ENCODE results near the gene RASSF8.

The RASSF8 gene

DNA sequence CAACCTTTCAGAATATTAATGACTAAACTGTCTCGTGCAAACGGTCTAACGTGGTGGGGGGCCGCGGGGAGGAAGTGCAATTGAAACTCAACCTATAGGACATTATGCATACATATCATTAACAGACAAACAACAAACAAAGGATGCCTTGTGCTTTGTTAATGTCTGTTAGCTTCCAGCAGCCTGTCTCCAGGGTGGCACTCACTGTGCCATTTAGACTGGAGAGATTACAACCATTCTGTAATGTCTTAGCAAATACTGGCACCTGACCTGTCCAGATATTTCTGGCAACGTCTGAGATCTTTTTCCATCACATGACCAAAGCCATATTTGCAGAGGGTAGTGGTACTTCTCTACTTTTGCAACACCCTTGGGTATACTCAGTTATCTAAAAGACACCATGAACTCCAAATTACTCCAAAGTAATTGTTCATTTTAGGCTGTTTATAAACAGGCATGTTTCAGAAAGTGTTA is 154.7 kb downstream of the RASSF8 start:
- no peak overlapping the region for H3K4me3 ChIP-seq (ENCODE audit: insufficient read depth, low read length, poor library complexity, severe bottlenecking)
- no peaks in the 10 kb centered on the region for H3K27me3 ChIP-seq (ENCODE audit: low read length)
- H3K4me2 ChIP-seq (ENCODE audit: low read depth, low read length, poor library complexity, severe bottlenecking) = peak overlapping the region; percentile 61
- no peaks in the 10 kb centered on the region for H3K79me2 ChIP-seq (ENCODE audit: insufficient read depth, low read length)
- H3K36me3 ChIP-seq (ENCODE audit: low read length) = no peaks in the 10 kb centered on the region
- no peak overlapping the region for H3K27ac ChIP-seq (ENCODE audit: low read depth, low read length)
- no peaks in the 10 kb centered on the region for H3K9me2 ChIP-seq (replicated peaks; ENCODE audit: insufficient read depth, low read length)
- no peaks in the 10 kb centered on the region for H4K20me1 ChIP-seq (ENCODE audit: low read depth, low read length)
- no peak overlapping the region for H2AFZ ChIP-seq (ENCODE audit: low read depth, low read length, severe bottlenecking)
- H3F3A ChIP-seq (ENCODE audit: insufficient read depth) = no peaks in the 10 kb centered on the region
- no peak for TF ChIP-seq EZH2phosphoT487 (conservative IDR thresholded peaks at IDR 0.05; ENCODE audit: low read length)
- TF ChIP-seq, protein P1, sequence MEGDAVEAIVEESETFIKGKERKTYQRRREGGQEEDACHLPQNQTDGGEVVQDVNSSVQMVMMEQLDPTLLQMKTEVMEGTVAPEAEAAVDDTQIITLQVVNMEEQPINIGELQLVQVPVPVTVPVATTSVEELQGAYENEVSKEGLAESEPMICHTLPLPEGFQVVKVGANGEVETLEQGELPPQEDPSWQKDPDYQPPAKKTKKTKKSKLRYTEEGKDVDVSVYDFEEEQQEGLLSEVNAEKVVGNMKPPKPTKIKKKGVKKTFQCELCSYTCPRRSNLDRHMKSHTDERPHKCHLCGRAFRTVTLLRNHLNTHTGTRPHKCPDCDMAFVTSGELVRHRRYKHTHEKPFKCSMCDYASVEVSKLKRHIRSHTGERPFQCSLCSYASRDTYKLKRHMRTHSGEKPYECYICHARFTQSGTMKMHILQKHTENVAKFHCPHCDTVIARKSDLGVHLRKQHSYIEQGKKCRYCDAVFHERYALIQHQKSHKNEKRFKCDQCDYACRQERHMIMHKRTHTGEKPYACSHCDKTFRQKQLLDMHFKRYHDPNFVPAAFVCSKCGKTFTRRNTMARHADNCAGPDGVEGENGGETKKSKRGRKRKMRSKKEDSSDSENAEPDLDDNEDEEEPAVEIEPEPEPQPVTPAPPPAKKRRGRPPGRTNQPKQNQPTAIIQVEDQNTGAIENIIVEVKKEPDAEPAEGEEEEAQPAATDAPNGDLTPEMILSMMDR (IDR thresholded peaks at IDR 0.05; ENCODE audit: insufficient read depth, low read length, poor library complexity, severe bottlenecking) = no peak
- no peak overlapping the region for H3K9ac ChIP-seq (ENCODE audit: low read length)
- no peaks in the 10 kb centered on the region for H3K9me3 ChIP-seq (ENCODE audit: insufficient read depth, low read length)

DNA sequence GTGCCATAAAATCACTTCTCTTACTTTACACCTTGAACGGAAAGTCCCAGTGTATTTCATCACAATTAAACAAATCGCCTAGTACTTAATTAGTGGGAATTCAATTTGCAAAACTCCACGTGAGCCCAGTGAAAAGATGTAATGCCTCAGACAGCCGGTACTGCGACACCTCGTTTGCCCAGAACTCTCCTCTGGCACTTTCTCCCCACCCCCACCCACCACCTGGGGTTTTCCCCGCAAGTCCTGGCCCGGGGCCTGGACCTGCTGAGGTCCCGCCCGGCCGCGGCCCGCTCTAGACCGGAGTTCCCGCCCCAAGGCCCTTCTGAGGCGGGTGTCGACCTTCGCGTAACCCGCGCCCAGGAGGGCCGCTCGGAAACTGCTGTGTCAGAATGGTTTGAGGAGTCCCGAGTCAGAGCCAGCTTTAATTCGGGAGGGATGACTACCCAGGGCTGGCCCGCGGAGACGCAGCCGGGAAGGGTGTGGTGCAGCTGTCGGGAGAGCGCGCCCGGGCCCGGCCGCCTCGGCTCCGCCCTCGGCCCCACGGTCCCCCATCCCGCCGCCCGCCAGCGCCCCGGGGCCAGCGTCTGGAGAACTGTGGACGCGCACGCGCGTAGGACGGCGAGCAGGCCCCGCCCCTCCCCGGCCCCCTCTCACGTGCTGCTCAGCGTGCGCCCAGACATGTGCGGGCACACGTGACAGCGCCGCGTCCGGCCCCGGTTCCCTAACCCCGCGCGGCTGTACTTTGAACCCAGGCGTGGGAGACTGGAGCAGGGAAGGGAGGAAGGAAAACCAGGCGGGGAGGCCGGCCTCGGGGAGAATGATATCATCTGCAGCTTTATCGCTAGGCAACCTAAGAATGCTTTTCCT is 155.6 kb downstream of the RASSF8 start:
- H3K4me3 ChIP-seq (ENCODE audit: insufficient read depth, low read length, poor library complexity, severe bottlenecking) = peak overlapping the region; percentile 41
- H3K4me2 ChIP-seq (ENCODE audit: low read depth, low read length, poor library complexity, severe bottlenecking) = peak overlapping the region; percentile 61
- H3F3A ChIP-seq (ENCODE audit: insufficient read depth) = no peaks in the 10 kb centered on the region
- no peaks in the 10 kb centered on the region for H3K27me3 ChIP-seq (ENCODE audit: low read length)
- peak overlapping the region; percentile 79 for H2AFZ ChIP-seq (ENCODE audit: low read depth, low read length, severe bottlenecking)
- no peak overlapping the region for H3K27ac ChIP-seq (ENCODE audit: low read depth, low read length)
- peak overlapping the region; percentile 39 for H3K9ac ChIP-seq (ENCODE audit: low read length)
- H4K20me1 ChIP-seq (ENCODE audit: low read depth, low read length) = no peaks in the 10 kb centered on the region
- H3K9me3 ChIP-seq (ENCODE audit: insufficient read depth, low read length) = no peaks in the 10 kb centered on the region
- no peaks in the 10 kb centered on the region for H3K36me3 ChIP-seq (ENCODE audit: low read length)
- no peaks in the 10 kb centered on the region for H3K9me2 ChIP-seq (replicated peaks; ENCODE audit: insufficient read depth, low read length)
- H3K79me2 ChIP-seq (ENCODE audit: insufficient read depth, low read length) = no peaks in the 10 kb centered on the region
- TF ChIP-seq, protein P1 (IDR thresholded peaks at IDR 0.05; ENCODE audit: insufficient read depth, low read length, poor library complexity, severe bottlenecking) = no peak
- no peak for TF ChIP-seq EZH2phosphoT487 (conservative IDR thresholded peaks at IDR 0.05; ENCODE audit: low read length)

DNA sequence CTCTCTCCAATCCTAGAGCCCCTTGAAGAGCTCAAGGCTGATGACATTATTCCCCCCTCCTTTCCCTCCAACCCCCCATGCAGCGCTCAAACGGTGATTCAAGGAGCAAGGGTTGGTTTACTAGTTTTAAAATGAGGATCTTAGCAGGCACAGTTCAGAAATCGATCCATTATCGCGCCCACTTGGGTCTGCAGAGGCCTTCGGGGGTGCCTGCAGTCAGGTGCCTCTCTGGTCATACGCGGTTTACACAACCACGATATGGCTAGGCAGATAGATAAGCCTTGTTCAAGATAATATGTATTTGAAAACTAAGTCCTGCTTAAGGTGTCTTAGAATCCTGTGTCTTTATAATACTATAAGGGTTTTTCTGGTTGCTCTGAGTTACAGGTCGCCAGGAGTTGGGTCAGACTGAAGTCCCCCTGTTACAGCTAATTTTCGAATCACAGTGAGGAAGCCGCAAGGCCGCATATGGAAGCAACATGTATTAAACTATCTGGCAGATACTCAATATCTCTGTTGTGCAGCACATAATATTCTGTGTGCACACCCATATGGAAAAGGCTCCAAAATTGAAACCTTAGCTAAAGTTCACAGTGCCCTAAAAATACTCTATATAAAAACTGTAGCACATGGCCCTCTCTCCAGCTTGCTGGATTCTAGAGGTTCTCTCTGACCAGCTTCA is 156.4 kb downstream of the RASSF8 start:
- TF ChIP-seq, protein P1 (IDR thresholded peaks at IDR 0.05; ENCODE audit: insufficient read depth, low read length, poor library complexity, severe bottlenecking) = no peak
- no peak for TF ChIP-seq EZH2phosphoT487 (conservative IDR thresholded peaks at IDR 0.05; ENCODE audit: low read length)
- no peaks in the 10 kb centered on the region for H4K20me1 ChIP-seq (ENCODE audit: low read depth, low read length)
- H3K79me2 ChIP-seq (ENCODE audit: insufficient read depth, low read length) = no peaks in the 10 kb centered on the region
- no peaks in the 10 kb centered on the region for H3F3A ChIP-seq (ENCODE audit: insufficient read depth)
- H3K27me3 ChIP-seq (ENCODE audit: low read length) = no peaks in the 10 kb centered on the region
- H3K9me3 ChIP-seq (ENCODE audit: insufficient read depth, low read length) = no peaks in the 10 kb centered on the region
- peak overlapping the region; percentile 79 for H2AFZ ChIP-seq (ENCODE audit: low read depth, low read length, severe bottlenecking)
- peak overlapping the region; percentile 41 for H3K4me3 ChIP-seq (ENCODE audit: insufficient read depth, low read length, poor library complexity, severe bottlenecking)
- no peaks in the 10 kb centered on the region for H3K36me3 ChIP-seq (ENCODE audit: low read length)
- H3K4me2 ChIP-seq (ENCODE audit: low read depth, low read length, poor library complexity, severe bottlenecking) = peak overlapping the region; percentile 61
- H3K27ac ChIP-seq (ENCODE audit: low read depth, low read length) = no peak overlapping the region
- H3K9ac ChIP-seq (ENCODE audit: low read length) = no peak overlapping the region
- no peaks in the 10 kb centered on the region for H3K9me2 ChIP-seq (replicated peaks; ENCODE audit: insufficient read depth, low read length)

Measured in SU-DHL-6 (cell line).